SK-N-SH (cell line): ENCODE measurements around the gene SPOUT1. TPM values are rescaled to one million over a fixed set of nuclear protein-coding genes. Genes with fewer than 3 reads are reported as not detected.
"Not testable (repeated sequence)": the region's sequence is repeated elsewhere in the genome, so short reads cannot be mapped to it uniquely, and the experiment has no call there.

Experiments used
- CTCF ChIA-PET: fragments of 300-600, 350-600 bp; formaldehyde crosslinking; extraction: SDS; loops from one replicate; lab custom pipeline; 2021; lab: Yijun Ruan, JAX
- POLR2A ChIA-PET: fragments of 350-600 bp; sonication (Branson Sonifier 250); formaldehyde crosslinking; extraction: SDS; loops from one replicate; lab custom pipeline; 2020; ENCODE audit warnings: antibody characterized with exemption, inconsistent platforms; lab: Yijun Ruan, JAX
- DNase-seq: peaks from one replicate; pipeline ENCODE4 v3.0.0; 2012
- H2AFZ ChIP-seq: fragments of 200-600 bp; sonication (generic); 2 replicates; pipeline ENCODE4 v1.8.1; 2016; ENCODE audit warnings: antibody characterized with exemption, mild to moderate bottlenecking, low read depth
- H3F3A ChIP-seq: fragments of 200-600 bp; sonication (generic); replicated peaks from 2 replicates; pipeline ENCODE3; 2016; ENCODE audit warnings: antibody characterized with exemption, mild to moderate bottlenecking; ENCODE audit not compliant: insufficient read depth
- H3K27ac ChIP-seq, 2 experiments: fragments of 200-500 bp in 1 of 2; fragments of 200-600 bp in 1 of 2; sonication (Bioruptor generic) in 1 of 2; sonication (generic), shearing (Covaris generic) in 1 of 2; 2 replicates each; pipeline versions ENCODE4 v1.5.1 to v1.6.1; 2014 to 2016; ENCODE audit warnings: low read depth in 2 of 2, inconsistent platforms in 1 of 2, low read length in 1 of 2, mild to moderate bottlenecking in 1 of 2, mixed read lengths in 1 of 2
- H3K27me3 ChIP-seq: fragments of 200-600 bp; sonication (generic), shearing (Covaris generic); 2 replicates; pipeline ENCODE4 v1.6.1; 2016; ENCODE audit warnings: mixed run types; ENCODE audit not compliant: insufficient read depth
- H3K36me3 ChIP-seq, 2 experiments: fragments of 200-500 bp in 1 of 2; fragments of 200-600 bp in 1 of 2; sonication (Bioruptor generic) in 1 of 2; sonication (generic) in 1 of 2; replicated peaks in 1 of 2; 2 replicates each; pipeline versions ENCODE3 to v1.5.1; 2014 to 2016; ENCODE audit warnings: low read length in 1 of 2, mild to moderate bottlenecking in 1 of 2; ENCODE audit not compliant: insufficient read depth in 2 of 2, control insufficient read depth in 1 of 2
- H3K4me1 ChIP-seq, 2 experiments: fragments of 200-500 bp in 1 of 2; fragments of 200-600 bp in 1 of 2; sonication (Bioruptor generic) in 1 of 2; sonication (generic), shearing (Covaris generic) in 1 of 2; 2 replicates each; pipeline versions ENCODE4 v1.5.1 to v1.6.1; 2014 to 2016; ENCODE audit warnings: low read depth in 1 of 2, low read length in 1 of 2, mixed run types in 1 of 2; ENCODE audit not compliant: insufficient read depth in 2 of 2, control insufficient read depth in 1 of 2
- H3K4me2 ChIP-seq: fragments of 200-600 bp; sonication (generic), shearing (Covaris generic); 2 replicates; pipeline ENCODE4 v1.6.1; 2017; ENCODE audit warnings: mixed run types
- H3K4me3 ChIP-seq, 2 experiments: fragments of 200-500 bp in 1 of 2; fragments of 200-600 bp in 1 of 2; sonication (Bioruptor generic) in 1 of 2; sonication (generic), shearing (Covaris generic) in 1 of 2; 2 replicates each; pipeline versions ENCODE4 v1.5.1 to v1.8.1; 2014 to 2016; ENCODE audit warnings: low read depth in 2 of 2, inconsistent platforms in 1 of 2, low read length in 1 of 2, mild to moderate bottlenecking in 1 of 2, mixed read lengths in 1 of 2, moderate library complexity in 1 of 2
- H3K79me2 ChIP-seq: fragments of 200-600 bp; sonication (generic); 2 replicates; pipeline ENCODE4 v1.8.1; 2017; ENCODE audit warnings: mild to moderate bottlenecking; ENCODE audit not compliant: insufficient read depth
- H3K9ac ChIP-seq: fragments of 200-600 bp; sonication (generic); 2 replicates; pipeline ENCODE4 v1.6.1; 2017; ENCODE audit warnings: mixed run types
- H3K9me2 ChIP-seq: fragments of 200-600 bp; sonication (generic); 2 replicates; pipeline ENCODE4 v1.6.1; 2017; ENCODE audit warnings: mixed run types
- H3K9me3 ChIP-seq: fragments of 200-600 bp; sonication (generic); 2 replicates; pipeline ENCODE4 v1.6.1; 2017; ENCODE audit warnings: mixed run types, mild to moderate bottlenecking, moderate library complexity
- H4K20me1 ChIP-seq: fragments of 200-600 bp; sonication (generic); 2 replicates; pipeline ENCODE4 v1.6.1; 2017; ENCODE audit warnings: mild to moderate bottlenecking, mixed run types; ENCODE audit not compliant: insufficient read depth
- GATA2 ChIP-seq: sonication (generic); formaldehyde crosslinking; IDR thresholded peaks from 2 replicates; pipeline ENCODE4 v1.5.0; 2020; ENCODE audit warnings: mild to moderate bottlenecking, missing genetic modification reagents
- MXI1 ChIP-seq: IDR thresholded peaks from 2 replicates; pipeline ENCODE4 v1.6.1; 2012; ENCODE audit warnings: mild to moderate bottlenecking, low read depth, low read length, improper control_type of control experiment
- RAD21 ChIP-seq: IDR thresholded peaks from 2 replicates; pipeline ENCODE4 v1.6.1; 2012; ENCODE audit warnings: mild to moderate bottlenecking, low read length
- SMC3 ChIP-seq: IDR thresholded peaks from 2 replicates; pipeline ENCODE4 v1.6.1; 2012; ENCODE audit warnings: low read depth, low read length, improper control_type of control experiment
- WGBS: methylation state at CpG from one replicate; pipeline ENCODE4 v1.1.6; 2017; ENCODE audit warnings: low lambda C conversion rate; 5-methylcytosine and 5-hydroxymethylcytosine counted together
- polyA plus RNA-seq, 3 experiments: library from polyadenylated mRNA; depleted of rRNA; stranded (reverse); fragments of >200 nt; gene quantifications; 2 replicates each; pipeline ENCODE4 v1.2.3, GENCODE V29; 2012
- TF ChIP-seq, protein P1 (sequence below): fragments of 200-600 bp; sonication (generic); IDR thresholded peaks from 2 replicates; pipeline ENCODE4 v1.6.1; 2017; ENCODE audit warnings: antibody characterized with exemption, mild to moderate bottlenecking, moderate library complexity

The SPOUT1 gene
- polyA plus RNA-seq, 1 of the 3 experiments (the other 2 are of a cell fraction), result 44.2 TPM

DNA sequence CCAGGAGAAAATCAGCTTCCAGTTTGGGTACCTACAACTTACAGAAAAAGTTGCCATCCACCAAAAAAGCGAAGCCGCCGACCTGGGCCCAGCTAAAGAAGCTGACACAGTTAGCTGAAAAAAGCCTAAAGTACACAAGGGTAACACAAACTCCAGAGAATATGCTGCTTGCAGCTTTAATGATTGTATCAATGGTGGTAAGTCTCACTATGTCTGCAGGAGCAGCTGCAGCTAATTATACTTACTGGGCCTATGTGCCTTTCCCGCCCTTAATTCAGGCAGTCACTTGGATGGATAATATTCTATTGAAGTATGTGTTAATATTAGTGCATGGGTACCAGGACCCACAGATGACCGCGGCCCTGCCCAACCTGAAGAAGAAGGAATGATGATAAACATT is 24.9 kb upstream of the SPOUT1 start:
- CTCF ChIA-PET, result interaction anchor here (3.1 to 6.1 kb wide), 3 partner anchors 9 to 72 kb away, joined by 11 to 73 read pairs (median 34); no protein-coding TSS in a partner anchor
- H3K4me2 ChIP-seq, H3K36me3 ChIP-seq, H3K9me3 ChIP-seq, POLR2A ChIA-PET, H3K79me2 ChIP-seq, H4K20me1 ChIP-seq, H3K4me1 ChIP-seq, H3F3A ChIP-seq, H3K9ac ChIP-seq, DNase-seq, H3K4me3 ChIP-seq, H3K27me3 ChIP-seq, H3K9me2 ChIP-seq, H2AFZ ChIP-seq: not testable (repeated sequence)
- WGBS, result 92% methylated on average over 6 of the region's 6 CpGs
- peak overlapping the region in 1 of 2 experiments; percentile 55; a peak in 1 of 4 replicates for H3K27ac ChIP-seq
- TF ChIP-seq GATA2 (CRISPR knock-in tag), result peak; percentile 10; the same call in 1 of the 2 replicates

DNA sequence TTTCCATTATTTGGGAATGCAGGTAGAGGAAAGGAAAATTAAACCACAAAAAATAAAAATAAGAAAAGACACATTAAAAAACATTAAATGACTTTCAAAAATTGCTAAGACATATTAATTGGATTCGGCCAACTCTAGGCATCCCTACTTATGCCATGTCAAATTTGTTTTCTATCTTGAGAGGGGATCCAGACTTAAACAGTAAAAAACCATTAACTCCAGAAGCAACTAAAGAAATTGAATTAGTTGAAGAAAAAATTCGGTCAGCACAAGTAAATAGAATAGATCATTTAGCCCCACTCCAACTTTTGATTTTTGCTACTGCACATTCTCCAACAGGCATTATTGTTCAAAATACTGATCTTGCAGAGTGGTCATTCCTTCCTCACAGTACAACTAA is 23.1 kb upstream of the SPOUT1 start:
- H3K4me3 ChIP-seq, H3F3A ChIP-seq, H3K9ac ChIP-seq, H3K4me2 ChIP-seq, H3K9me2 ChIP-seq, H3K4me1 ChIP-seq, H3K79me2 ChIP-seq, H2AFZ ChIP-seq, H3K9me3 ChIP-seq, H4K20me1 ChIP-seq, H3K27me3 ChIP-seq, POLR2A ChIA-PET, DNase-seq, H3K36me3 ChIP-seq: not testable (repeated sequence)
- WGBS, result 32% methylated on average over 2 of the region's 2 CpGs
- H3K27ac ChIP-seq, result peak overlapping the region in 1 of 2 experiments; percentile 74; a peak in 2 of 4 replicates
- CTCF ChIA-PET, result interaction anchor here (0.7 to 6.1 kb wide), 19 partner anchors 8 to 174 kb away, joined by 3 to 73 read pairs (median 4); partner anchors contain the start of genes ENDOG, KYAT1 and LRRC8A

DNA sequence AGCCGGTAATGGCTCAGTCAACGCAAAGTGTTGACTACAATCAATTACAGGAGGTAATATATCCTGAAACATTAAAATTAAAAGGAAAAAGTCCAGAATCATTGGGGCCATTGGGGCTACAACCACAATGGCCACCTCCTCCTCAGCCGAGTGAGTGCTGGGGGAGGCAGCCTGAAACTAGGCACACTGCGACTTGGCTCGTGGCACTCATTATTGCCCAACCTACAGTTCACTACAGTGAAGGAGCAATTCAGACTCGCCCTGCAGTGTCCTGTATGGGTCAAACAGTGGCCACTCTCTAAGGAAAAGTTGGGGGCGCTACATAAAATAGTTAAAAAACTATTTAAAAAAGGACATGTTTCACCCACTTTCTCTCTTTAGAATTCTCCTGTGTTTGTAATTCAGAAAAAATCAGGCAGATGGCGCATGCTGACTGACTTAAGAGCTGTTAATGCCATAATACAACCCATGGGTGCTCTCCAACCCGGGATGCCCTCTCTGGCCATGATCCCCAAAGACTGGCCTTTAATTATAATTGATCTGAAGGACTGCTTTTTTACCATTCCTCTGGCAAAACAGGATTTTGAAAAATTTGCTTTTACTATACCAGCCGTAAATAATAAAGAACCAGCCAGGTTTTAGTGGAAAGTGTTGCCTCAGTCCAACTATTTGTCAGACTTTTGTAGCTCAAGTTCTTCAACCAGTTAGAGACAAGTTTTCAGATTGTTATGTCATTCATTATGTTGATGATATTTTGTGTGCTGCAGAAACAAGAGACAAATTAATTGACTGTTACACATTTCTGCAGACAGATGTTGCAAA is 22.4 kb upstream of the SPOUT1 start:
- POLR2A ChIA-PET, result interaction anchor here (1.0 kb wide), 1 partner anchor 23 kb away, joined by 3 read pairs; the partner anchor contains the start of gene SPOUT1
- not testable (repeated sequence) for DNase-seq

DNA sequence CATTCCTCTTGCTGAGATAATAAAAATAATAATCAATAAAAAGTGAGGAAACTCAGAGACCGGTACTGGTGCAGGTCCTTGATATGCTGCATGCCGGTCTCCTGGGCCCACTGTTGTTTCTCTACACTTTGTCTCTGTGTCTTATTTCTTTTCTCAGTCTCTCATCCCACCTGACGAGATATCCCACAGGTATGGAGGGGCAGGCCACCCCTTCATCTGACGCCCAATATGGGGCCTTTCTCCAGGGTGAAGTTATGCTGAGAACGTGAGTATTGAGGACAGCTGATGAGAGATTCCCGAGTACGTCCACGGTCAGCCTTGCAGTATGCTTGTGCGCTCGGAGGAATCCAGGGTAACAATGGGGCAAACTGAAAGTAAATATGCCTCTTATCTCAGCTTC is 21.4 kb upstream of the SPOUT1 start:
- H4K20me1 ChIP-seq, H3K27ac ChIP-seq, H3K27me3 ChIP-seq, H3K4me2 ChIP-seq, H3K36me3 ChIP-seq, DNase-seq, H3F3A ChIP-seq, H3K9me3 ChIP-seq, H3K79me2 ChIP-seq, H3K4me3 ChIP-seq, H3K9me2 ChIP-seq, H2AFZ ChIP-seq, H3K9ac ChIP-seq: not testable (repeated sequence)
- H3K4me1 ChIP-seq, result peaks cover 0 to 15% of the 10 kb centered on the region in 2 experiments; a peak in 2 of 4 replicates
- ChIA-PET CTCF (interaction anchor here (1.6 to 6.1 kb wide), 3 partner anchors 12 to 76 kb away, joined by 4 to 73 read pairs (median 34); no protein-coding TSS in a partner anchor), POLR2A (interaction anchor here (1.0 kb wide), 1 partner anchor 22 kb away, joined by 3 read pairs; the partner anchor contains the start of gene SPOUT1)
- WGBS, result 86% methylated on average over 10 of the region's 10 CpGs

More for the DNA sequence above, 22.4 kb upstream of the SPOUT1 start:
- not testable (repeated sequence) for H4K20me1 ChIP-seq, H3K4me1 ChIP-seq, H3K9me2 ChIP-seq, H3F3A ChIP-seq, H2AFZ ChIP-seq, H3K27me3 ChIP-seq, H3K4me3 ChIP-seq, H3K36me3 ChIP-seq, H3K79me2 ChIP-seq, H3K9me3 ChIP-seq, H3K4me2 ChIP-seq, H3K9ac ChIP-seq
- WGBS, result 65% methylated on average over 10 of the region's 10 CpGs
- TF ChIP-seq SMC3 (peak; percentile 41; the same call in 1 of the 2 replicates), MXI1 (0 out of 2 replicates have a peak, but pooled peaks have one; percentile 23), RAD21 (peak; percentile 72)
- TF ChIP-seq, protein P1, sequence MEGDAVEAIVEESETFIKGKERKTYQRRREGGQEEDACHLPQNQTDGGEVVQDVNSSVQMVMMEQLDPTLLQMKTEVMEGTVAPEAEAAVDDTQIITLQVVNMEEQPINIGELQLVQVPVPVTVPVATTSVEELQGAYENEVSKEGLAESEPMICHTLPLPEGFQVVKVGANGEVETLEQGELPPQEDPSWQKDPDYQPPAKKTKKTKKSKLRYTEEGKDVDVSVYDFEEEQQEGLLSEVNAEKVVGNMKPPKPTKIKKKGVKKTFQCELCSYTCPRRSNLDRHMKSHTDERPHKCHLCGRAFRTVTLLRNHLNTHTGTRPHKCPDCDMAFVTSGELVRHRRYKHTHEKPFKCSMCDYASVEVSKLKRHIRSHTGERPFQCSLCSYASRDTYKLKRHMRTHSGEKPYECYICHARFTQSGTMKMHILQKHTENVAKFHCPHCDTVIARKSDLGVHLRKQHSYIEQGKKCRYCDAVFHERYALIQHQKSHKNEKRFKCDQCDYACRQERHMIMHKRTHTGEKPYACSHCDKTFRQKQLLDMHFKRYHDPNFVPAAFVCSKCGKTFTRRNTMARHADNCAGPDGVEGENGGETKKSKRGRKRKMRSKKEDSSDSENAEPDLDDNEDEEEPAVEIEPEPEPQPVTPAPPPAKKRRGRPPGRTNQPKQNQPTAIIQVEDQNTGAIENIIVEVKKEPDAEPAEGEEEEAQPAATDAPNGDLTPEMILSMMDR, result peak; percentile 55
- peak overlapping the region in 1 of 2 experiments; percentile 69; a peak in 2 of 4 replicates for H3K27ac ChIP-seq
- CTCF ChIA-PET, result interaction anchor here (0.7 to 6.1 kb wide), 19 partner anchors 8 to 175 kb away, joined by 3 to 73 read pairs (median 4); partner anchors contain the start of genes ENDOG, KYAT1 and LRRC8A
